Measurements from ENCODE around the gene PTPRM.

DNA sequence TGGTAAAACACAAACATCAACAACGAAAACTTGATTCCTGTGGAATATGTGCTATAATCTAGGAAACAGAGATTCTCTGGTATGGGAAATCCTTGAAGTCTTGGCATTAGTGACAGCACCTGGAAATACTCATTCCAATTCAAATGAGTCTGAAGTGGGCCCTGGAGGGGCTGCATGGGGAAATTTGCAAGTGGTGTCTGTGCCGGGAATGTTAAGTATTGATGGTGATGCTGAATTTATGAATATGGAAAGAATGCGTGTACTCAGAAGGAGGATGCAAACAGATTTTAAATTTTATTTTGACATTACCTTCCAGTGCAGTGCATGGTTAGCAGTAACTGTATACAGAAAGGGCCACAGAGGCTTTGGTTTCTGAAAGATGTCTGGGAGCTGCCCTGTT lies 37.2 kb downstream of the PTPRM start:
- TF ChIP-seq, protein P1, sequence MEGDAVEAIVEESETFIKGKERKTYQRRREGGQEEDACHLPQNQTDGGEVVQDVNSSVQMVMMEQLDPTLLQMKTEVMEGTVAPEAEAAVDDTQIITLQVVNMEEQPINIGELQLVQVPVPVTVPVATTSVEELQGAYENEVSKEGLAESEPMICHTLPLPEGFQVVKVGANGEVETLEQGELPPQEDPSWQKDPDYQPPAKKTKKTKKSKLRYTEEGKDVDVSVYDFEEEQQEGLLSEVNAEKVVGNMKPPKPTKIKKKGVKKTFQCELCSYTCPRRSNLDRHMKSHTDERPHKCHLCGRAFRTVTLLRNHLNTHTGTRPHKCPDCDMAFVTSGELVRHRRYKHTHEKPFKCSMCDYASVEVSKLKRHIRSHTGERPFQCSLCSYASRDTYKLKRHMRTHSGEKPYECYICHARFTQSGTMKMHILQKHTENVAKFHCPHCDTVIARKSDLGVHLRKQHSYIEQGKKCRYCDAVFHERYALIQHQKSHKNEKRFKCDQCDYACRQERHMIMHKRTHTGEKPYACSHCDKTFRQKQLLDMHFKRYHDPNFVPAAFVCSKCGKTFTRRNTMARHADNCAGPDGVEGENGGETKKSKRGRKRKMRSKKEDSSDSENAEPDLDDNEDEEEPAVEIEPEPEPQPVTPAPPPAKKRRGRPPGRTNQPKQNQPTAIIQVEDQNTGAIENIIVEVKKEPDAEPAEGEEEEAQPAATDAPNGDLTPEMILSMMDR (conservative IDR thresholded peaks at IDR 0.05; ENCODE audit: low read depth, low read length), result no peak
- TF ChIP-seq EZH2 (IDR thresholded peaks at IDR 0.05; ENCODE audit: borderline replicate concordance, low read depth, low read length, poor library complexity, severe bottlenecking), result no peak
